Colon (tissue), 2 donors: ENCODE results near the gene RIPK4.
"Not testable (repeated sequence)": the region's sequence is repeated elsewhere in the genome, so short reads cannot be mapped to it uniquely, and the experiment has no call there.

Experiments used
- FAIRE-seq: peaks from 2 replicates; lab custom pipeline; 2012; peaks lifted over from hg19 to GRCh38; lab: Jason Lieb, UNC
- donor health status: control.
- donor health status: control.

RIPK4 gene

DNA sequence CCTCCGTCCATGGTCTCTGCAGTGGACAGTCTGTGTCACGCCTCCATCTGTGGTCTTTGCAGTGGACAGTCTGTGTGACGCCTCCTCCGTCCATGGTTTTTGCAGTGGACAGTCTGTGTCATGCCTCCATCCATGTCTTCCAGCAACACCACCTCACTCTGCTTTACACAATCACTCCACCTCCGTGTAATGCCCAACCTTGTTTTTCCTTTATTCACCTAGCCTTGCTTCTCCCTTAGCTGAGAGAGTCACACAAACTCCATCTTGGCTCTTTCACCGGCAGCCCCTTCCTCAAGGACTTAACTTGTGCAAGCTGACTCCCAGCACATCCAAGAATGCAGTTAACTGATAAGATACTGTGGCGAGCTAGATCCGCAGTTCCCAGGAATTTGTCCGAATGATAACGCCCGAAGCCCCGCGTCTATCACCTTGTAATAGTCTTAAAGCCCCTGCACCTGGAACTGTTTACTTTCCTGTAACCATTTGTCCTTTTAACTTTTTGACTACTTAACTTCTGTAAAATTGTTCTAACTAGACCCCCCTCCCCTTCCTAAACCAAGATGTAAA is 52.5 kb downstream of the RIPK4 start:
- not testable (repeated sequence) for FAIRE-seq

DNA sequence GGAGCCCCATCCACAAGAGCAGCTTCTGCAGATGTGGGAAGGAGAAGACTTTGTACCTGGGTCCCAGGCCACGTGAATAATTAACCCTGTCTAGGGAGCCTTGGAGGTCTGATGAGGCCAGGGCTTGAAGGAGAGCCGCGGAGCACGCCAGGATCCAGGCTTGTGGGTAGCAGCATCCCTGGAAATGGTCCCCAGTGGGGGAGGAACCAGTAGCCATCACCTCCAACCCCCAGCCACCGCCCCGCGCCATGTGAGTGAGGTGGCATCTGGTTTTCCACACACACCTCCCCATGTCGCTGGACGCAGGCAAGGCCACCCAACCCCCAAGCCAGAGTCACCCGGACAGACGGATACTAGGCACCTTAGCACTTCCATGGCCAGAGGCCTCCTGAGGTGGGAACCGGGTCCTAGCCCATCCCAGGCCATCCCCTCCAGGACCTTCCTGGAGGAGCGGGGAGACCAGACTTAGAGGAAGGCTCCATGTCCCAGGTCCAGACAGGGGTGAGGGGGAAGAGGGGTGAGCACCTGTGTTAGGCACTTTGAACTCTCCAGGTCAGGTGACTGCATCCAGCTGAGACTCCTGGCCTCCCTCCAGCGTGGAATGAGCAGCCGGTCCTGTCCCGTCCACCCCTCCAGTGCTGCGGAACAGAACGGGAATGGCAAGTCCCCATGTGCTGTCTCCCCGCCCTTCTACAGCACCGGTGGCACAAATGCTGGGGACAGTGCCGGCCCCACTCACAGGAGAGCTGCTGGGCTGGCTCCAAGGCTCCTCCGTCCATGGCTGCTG is 53.2 kb downstream of the RIPK4 start:
- FAIRE-seq, result no peak

DNA sequence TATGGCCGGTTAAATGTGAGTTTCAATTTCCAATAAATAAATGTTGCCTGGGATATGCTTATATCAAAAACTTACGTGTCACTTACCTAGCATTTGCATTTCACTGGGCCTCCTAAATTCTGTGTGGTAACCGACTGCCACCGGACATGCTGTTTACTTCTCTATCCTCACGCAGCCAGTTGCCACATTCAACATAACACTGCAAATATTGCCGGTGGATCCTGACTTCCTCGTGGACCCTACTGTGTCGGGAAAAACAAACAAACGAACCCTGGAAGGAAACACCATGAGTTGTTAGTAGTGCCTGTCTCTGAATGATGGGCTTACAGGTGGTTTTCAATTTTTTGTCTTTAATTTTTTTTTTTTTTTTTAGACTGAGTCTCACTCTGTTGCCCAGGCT is 54.1 kb downstream of the RIPK4 start:
- no peak for FAIRE-seq

DNA sequence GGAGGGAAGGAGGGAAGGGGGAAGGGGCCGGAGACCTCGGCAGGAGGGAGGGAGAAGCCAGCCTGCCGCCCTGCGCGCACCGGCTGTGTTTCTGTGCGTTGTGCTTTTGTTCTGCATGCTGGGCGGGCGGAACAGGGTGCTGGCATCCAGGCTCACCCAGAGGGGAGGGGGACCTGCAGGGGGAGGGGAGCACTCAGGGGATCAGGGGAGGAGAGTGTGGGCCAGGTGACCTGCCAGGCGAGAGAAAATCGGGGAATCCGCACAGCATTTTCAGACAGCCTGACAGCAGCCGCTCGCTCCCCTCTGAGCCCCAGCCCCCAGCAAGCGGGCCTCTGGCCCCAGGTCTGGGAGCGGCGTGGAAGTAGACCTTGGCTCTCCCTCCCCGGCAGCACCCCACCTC is 54.7 kb downstream of the RIPK4 start:
- no peak for FAIRE-seq

DNA sequence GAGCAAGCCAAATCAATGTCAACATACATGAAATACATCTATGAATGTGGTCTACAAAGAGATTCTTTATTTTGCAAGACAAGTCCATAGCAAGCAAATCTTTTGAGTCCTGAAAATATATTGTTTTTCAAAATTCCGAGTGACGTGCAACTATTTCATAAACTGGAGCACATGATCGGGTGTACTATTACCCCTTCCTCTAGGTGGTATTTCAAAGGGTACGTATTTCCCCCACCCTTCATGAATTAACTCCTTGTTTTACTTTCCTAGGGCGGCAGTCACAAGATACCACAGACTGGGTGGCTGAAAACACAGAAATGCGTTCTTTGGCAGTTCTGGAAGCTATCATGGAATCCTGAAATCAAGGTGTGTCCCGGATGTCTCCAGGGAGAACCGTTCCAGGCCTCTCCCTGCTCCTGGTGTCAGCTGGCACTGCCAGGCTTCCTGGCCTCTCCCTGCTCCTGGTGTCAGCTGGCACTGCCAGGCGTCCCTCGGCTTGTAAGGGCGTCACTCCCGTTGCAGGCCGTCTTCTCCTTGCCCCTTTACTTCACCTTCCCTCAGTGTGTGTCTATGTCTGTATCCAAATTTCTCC is 55.3 kb downstream of the RIPK4 start:
- no peak for FAIRE-seq

DNA sequence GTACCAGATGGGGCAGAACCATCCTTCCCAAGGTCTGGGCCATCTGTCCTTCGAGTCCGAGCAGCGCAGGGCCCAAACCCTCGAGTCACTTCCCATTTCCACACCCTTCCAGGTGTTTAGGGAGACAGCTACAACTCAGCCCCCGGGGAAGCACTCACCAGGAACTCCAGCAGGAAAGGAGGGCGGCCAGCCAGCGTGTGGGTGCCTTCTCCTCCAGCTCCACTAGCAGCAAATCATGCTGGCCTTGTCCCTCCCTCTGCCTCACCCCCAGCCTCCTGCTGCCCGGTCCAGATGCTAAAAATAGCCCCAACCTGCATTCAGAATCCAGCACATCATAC is 56.1 kb downstream of the RIPK4 start:
- no peak for FAIRE-seq

DNA sequence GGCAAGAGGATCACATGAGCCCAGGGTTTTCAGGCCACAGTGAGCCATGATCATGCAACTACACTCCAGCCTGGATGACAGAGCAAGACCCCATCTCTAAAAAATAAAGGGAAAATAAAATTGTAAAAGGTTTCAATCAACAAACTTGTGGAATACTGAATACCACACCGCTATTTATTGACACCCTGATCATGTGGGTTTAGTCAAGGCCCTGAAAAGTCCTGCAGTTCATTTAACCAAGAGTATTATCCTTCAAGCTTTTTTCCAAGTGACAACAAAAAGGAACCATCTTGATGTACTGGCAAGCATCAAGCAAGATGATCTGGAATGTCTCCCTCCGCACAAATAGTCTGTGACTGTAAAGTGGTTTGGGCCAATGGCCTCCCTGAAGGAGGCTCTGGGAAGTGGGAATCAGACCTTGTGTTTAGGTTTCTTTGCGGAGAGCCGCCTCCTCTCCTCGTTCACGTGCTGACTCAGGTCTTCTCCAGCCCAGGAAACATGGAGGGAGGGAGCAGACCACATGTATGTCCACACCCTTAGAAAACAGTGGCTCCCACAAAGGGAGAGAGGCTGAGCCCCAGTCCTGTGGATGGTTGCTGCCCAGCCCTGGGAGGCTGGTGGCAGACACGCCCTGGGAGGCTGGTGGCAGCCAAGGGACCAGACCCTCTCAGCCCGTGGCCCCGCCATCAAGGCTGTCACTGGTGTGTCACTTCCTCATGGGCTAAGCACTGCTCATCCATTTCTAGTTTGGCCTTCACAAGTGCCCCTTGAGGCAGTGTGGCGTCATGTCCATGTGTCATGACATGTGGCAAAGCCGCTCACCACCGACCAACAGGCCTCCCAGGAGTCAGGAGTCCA is 56.7 kb downstream of the RIPK4 start:
- FAIRE-seq, result no peak

DNA sequence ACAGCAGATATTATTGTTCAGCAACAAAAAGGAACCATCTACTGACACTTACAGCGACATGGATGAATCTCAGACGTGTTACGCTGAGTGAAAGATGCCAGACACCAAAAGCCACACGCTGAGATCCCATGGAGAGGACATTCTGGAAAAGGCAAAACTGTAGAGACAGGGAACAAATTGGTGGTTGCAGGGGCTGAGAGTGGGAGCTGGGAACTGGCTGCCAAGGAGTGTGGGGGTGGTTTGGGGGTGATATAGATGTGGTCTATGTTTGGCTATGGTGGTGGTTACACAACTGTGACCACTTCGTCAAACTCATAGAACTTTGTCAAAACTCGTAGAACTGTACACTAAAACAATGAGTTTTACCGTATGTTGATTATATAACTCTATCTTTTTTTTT is 57.7 kb downstream of the RIPK4 start:
- no peak for FAIRE-seq

DNA sequence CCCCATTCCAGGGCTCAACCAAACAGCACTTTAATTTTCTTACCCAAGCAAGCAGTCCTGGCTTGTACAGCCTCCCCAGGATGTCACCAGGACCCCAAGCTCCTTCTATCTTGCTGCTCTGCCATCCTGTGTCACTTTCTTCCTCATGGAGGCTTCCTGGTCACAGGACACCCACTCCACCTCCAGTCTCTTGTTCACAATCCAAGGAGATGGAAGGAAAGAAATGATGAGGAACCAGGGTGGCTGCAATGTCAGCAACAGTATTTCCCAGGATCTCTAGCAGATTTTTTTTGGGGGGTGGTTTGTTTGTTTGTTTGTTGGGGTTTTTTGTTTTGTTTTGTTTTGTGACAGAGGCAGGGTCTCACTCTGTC is 58.9 kb downstream of the RIPK4 start:
- no peak for FAIRE-seq

DNA sequence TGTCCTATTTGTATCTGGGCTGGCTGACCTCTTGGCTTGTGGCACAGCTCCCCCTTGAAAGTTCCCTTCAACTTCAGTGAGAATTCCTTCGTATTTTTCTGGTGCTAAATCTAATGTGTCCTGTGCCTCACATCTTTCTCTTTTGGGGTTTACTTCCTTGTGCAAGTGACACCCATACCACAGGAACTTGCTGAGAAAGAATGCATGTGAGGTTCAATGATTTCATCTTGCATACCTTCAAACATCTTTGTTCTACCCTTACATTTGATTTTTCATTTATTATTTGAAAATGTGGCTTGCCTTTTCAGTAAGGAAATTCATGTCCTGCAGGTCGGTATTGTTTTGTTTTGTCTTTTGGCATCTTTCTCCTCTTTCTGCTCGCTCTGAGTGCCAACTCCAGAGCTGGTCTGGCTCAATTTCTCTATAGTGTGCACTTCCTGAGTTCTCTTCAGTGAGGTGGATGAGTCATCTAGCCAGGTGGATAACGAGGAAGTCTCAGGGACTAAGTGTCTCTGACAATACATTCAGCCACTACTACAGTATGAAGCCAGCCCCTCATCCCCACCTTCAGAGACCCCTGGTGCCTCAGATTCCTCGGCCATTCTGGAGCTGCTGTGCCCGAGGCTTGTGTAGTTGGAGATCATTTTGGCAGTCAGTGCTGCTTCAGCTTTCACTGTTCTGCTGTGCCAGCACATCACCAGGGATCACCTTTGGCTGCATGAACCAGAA is 59.5 kb downstream of the RIPK4 start:
- FAIRE-seq, result no peak

DNA sequence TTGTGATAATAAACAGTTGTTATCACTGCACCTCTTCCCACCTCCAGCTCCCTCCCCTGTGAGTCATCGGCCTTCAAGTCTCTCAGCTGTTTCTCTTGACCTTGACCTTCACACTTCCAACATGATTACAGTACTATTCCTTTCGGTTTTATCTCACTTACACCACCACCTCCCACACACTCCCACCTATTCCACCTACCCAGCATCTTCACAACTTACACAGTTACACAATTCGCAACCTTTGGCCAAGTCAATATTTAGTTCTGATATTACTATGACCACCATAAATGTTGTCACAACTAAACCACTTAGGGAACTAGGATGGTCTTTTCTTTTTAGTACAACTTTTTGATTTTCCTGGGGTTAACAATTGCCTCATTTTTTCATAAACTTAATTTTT is 60.2 kb downstream of the RIPK4 start:
- FAIRE-seq, result no peak

DNA sequence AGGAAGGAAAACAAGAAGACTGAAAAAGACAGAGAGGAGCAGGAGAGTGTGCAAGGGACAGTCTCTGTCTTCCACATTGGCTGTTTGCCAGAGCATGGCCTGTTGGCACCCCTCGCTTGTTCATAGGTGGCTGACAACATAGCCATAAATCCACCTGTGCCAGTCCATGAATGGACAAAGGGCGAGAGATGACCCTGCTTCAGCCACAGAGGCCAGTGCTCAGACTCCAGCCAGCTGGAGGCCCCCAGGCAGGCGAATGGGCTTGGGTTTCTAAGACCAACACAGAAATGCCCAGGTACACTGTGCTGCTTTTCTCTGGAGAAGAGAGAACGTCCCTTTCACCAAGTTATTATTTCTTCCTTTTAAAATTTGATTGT is 60.6 kb downstream of the RIPK4 start:
- FAIRE-seq, result no peak

DNA sequence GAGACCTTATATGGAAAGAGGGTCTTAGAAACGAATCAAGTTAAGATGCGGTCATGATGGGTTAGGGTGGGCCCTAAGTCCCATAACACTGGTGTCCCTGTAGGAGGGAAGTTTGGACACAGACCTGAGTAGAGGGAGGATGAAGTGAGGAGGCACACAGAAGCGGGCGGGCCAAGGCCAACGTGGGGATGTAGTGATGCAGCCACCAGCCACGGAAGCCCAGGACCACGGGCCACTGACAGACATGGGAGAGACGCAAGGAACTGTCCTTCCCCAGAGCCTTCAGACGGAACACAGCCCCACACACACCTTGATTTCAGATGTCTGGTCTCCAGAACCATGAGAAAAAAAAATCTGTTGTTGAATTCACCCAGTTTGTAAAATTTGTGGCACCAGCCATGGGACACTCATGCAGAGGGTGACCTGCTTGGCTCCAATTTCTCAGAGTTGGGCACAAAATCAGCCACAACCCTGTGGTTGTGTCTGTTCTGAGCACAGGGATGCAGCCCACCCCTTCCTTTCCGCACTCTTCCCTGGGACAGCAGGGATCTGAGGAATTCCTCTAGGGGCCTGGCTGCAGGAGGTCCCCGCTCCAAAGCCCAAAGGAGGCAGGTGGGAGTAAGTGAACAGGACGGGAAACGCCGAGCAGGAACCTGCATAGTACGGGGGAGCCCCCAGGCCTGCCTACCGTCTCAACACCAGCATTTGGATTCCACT is 61.1 kb downstream of the RIPK4 start:
- no peak for FAIRE-seq

DNA sequence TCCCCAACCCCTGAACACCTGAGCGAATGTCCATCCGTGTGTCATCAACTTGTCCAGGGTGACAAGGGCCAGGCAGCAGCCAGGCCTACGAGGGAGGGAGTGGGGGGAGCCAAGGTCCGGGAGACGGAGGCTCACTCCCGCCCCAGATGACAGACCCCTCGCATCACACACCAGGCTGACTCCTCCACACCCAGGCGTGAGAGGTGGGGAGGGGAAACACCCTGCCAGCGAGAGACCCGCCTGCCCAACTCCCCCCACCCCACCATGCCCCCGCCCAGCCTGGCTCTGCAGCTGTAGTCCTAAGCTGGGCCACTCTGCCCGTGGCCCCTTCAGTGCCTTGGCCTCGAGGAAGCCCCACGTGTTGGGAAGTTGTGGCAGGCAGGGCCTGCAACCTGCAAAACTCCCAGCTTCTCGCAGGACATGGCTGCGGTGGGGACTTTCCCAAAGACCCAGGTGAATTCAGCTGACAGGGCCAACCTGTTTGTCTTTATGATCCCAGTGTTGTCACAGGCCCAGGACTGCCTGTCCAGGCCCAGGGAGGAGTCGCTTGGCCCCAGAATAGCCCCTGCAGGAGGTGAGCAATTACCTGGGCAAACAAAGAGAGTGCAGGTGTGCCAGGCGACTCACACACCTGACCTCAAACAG is 62.9 kb downstream of the RIPK4 start:
- no peak for FAIRE-seq

DNA sequence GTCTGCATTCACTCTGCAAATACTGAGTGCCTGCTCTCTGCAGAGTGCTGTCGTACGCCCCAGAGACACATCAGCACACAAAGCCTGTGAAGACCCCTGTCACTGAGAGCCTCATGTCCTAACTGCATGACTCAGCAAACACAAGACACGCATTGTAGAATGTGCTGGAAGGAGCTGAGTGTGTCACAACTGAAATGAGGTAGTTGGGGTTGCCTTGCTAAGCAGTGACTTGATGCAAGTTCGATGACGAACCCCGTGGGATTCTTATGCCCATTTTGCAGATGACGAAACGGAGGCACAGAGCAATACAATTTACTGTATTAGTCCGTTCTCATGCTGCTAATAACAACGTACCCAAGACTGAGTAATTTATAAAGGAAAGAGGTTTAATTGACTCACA is 65.1 kb downstream of the RIPK4 start:
- no peak for FAIRE-seq

DNA sequence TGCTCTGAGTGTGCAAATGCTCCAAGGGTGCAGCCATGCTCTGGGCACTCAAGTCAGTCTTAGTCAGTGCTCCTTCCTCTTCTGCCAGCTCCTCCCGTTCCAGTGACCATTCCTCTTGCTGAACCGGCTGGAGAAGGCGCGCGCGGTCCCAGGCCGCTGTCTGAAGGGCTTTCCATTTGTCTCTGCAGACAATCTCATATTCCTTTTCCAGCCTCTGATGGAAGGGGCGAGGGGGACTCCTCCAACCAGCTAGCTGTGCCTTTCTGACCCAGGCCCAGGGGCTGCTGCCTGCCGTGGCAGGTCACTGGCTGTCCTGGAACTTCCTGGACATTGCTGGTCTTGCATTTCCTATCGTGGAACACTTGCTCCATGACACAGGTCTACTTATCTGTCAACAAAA is 67.5 kb downstream of the RIPK4 start:
- FAIRE-seq, result no peak

DNA sequence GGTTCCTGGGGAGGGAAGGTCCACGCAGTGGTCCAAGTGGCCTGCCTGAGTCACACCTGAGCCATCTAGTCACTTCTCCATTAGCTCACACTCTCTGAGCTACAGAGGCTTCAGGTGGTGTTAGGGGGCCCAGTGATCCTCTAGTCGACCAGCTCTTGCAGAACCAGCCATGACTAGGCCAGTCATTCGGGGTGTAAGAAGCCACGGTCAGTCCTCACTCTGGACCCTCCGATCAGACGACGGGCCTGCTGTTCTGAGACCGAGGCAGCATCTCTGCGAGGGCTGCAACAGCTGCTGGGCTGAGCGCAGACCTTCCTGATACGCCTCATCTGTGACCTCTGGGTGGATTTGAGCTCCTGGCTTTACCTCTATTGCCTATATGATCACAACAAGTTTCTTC is 68.8 kb downstream of the RIPK4 start:
- no peak for FAIRE-seq

DNA sequence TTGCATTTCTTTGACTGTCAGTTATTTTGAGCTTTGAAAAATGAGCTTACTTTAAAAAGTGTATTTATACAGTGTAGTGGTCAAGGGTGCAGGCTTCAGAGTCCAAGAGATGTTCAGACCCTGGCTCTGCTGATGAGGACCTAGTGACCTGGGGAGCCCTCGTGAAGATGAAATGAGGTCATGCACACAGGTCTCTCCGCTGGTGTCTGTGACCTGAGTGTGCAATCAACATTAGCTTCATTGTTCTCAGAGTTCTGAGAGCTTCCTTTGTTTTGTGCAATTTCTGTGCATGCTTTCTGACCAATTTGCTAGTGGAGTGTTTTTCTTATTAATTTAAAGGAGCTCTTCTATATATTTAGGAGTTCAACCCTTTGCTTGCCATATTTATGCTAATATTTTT is 71.3 kb downstream of the RIPK4 start:
- no peak for FAIRE-seq

DNA sequence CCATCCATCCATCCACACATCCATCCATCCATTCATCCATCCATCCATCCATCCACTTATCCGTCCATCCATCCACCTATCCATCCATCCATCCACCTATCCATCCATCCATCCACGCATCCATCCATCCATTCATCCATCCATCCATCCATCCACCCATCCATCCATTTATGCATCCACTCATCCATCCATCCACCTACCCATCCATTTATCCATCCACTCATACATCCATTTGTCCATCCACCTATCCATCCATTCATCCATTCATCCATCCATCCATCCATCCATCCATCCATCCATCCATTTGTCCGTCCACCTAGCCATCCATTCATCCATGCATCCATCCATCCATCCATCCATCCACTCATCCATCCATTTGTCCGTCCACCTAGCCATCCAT is 72.8 kb downstream of the RIPK4 start:
- FAIRE-seq, result not testable (repeated sequence)

DNA sequence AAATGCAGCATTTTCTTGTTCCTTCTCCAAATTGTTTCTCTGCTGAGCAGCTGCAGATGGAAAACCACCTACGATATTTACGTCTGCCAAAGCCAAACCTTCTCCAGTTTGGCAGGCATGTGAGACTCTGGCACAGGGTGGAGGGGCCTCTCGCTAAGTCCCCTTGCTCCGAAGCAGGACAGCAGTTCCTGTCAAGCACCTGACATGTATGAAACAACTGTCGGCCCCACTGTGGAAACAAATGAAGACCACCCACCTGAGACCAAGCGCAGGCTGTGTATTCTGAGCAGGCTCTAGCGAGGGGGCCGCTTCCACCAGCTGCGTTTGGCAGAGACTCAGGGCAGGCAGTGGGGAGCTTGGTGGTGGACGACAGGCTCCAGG is 74.7 kb downstream of the RIPK4 start:
- no peak for FAIRE-seq
